GM19099 (cell line): ENCODE data around the gene AIFM1.
A peak's percentile ranks its signal among the peaks of the same experiment; 100 is the strongest.

Experiments used
- POLR2A ChIP-seq: IDR thresholded peaks from 3 replicates; pipeline ENCODE4 v1.6.1; 2011; ENCODE audit warnings: low read depth; ENCODE audit not compliant: insufficient read length; ENCODE audit errors: extremely low read depth

Gene AIFM1

DNA sequence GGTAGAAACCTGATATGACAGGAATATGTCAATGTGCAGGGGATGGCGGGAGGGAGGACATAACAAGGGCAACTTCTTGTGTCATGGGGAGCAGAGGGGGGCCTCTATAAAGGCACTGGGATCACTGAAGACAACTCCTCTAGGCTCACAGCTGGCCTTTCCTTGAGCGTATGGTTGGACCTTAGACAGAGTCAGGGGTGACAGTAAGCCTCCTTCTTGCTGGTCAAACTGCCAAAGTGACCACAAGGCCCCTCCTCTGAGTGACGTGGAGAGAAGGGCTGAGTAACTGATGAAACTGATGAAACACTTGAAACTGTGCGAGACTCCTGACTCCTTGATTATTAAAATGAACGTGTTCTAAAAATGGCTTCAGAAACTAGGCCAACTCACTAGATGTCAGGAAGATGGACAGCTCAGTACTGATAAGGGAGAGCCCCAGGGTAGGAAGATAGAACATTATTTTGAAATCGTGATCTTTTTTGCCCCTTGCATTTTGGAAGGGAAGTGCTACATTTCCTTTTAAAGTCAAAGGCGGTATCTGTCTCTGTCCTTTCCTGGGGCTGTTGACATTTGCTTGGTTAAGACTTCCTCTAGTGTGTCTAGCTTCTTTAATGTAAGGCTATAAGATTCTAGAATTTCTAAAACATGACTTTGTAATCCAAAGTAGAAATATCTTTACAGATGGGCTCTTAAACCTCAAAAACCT, 7.7 kb upstream of the AIFM1 start:
- peak; percentile 38 for TF ChIP-seq POLR2A

DNA sequence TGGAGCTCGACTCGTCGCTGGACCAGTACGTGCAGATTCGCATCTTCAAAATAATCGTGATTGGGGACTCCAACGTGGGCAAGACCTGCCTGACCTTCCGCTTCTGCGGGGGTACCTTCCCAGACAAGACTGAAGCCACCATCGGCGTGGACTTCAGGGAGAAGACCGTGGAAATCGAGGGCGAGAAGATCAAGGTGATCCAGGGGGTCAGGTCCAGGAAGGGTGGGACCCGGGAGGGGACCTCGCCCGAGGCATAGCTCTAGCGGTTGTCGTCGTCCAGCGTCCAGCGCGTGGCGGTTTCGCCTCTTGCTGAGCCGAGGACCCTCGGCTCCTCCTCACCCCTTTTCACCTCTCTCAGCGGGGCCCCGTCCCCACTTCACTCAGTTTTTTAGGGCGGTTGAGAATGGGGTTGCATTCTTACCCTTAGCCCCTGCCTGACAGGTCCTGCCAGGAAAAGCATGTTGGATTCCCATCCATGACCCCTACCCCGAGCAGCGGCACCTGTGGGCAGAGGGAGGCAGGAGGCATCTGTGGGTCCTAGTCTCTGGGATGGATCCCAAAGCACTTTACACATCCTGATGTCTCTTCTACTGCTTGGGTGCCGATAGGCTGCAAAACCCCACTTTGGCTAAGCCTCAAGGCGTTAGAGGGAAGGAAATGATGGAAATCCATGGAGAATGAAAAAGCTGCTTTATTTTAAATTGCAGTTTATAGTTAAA, 6.6 kb upstream of the AIFM1 start:
- no peak for TF ChIP-seq POLR2A

DNA sequence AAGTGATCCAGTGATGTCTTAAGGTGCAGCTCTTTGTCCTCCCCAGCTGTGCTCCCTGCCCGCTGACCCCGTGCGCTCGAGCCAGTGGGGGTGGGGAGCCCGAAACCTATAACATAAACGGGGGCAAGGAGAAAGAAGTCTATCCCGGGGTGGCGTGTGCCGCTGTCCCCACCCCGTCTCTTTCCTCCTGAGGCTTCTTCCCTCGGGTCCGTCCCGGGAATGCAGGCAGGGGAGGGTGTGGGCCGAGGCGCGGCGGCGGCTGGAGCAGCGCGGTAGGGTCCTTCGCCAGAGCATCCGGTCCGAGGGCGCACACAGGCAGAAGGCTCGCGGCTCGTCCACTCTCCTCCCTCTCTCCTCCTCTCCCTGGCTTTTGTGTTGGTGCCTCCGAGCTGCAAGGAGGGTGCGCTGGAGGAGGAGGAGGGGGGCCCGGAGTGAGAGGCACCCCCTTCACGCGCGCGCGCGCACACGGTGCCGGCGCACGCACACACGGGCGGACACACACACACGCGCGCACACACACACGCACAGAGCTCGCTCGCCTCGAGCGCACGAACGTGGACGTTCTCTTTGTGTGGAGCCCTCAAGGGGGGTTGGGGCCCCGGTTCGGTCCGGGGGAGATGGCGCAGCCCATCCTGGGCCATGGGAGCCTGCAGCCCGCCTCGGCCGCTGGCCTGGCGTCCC, 5.9 kb upstream of the AIFM1 start, which contains the start of gene RAB33A:
TSS of gene RAB33A (plus strand) at position 517 of the 681 bp plus-strand sequence. CDS start at position 618, 101 bp downstream.
- peak; percentile 19 for TF ChIP-seq POLR2A

DNA sequence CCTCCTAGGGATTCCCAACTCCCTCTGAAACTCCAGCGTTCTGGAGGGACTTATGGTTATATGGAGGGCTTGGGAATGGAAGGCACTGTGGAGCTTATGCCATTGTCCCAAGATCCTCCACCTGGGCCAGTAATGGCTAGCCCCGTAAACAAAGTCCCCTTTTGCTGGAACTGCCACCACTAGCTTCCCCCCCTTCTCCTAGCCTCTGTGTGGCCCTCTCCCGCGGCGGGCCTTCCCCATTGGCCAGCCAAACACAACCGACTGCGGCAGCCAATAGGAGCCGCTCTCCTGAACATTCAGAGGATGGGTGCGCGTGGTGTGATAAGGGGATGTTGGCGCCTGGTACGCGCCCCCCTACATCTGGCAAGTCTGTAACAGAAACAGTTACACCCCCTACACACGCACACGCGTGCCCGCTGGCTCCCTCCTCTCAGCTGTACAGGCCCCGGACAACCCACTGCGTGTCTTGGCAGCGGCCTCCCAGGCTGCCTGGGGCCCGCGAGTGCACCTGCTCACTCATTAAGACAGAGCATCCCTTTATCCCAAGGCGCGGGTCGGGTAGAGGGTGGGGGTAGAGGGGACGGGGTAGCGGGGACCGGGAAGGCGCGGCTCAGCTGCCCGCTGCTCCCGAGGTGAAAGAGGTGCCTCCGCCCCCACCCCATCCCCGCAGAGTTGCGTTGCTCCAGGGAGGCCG, 5.3 kb upstream of the AIFM1 start:
- TF ChIP-seq POLR2A: peak; percentile 35

DNA sequence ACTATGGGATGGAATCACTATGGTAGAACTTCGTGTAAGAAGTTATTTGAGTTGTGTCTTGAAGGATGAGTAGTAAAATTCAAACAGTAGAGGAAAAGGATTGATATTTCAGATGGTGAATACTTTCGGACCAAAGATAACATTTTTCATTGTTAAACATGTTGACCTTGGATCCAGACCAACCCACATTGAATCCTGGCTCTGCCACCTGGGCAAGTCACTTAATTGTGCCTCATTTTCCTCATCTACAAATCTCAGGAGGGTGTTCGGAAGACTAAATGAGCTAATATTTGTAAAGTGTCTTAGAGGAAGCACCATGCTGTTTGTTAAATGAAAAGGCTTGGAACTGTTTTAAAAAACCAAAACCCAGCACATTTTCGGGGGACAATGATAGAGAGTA, 1.4 kb upstream of the AIFM1 start:
- TF ChIP-seq POLR2A: no peak

DNA sequence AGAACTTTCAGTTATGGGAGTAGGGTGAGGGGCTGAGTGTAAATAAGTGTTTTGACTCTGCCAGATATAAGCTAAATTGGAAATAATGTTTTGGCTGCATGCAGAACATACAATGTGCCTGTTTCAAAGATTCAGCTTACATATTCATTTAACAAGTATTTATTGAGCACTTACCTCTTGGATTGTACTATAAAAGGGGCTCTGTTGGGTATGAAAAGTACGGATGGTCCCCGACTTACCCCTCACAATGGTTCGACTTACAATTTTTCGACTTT, 799 bp upstream of the AIFM1 start:
- TF ChIP-seq POLR2A: no peak

DNA sequence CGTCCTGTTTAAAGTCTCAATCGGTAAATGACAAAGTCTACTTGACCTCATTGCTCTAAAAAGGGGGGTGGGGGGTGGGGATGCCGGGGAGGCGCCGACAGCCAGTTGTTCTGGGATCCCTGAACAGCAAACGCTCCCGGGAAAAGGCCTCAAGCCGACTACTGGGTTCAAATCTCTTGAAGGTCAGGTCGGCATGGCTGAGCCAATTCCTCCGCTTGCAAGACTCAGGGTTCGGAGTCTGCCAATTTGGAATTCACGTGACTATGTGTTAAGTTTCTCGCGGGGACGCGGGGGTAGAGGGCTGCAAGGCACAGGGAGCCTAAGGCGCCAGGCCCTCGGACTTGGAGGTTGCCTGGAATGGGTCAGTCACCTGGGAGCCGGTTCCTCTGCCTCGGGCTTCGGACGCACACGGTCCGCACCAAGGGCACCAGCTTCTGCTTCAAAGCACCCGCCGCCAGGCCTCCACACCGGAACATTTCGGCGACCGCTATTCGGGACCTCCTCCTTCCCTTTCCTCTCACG, 399 bp downstream of the AIFM1 start:
- TF ChIP-seq POLR2A: no peak

DNA sequence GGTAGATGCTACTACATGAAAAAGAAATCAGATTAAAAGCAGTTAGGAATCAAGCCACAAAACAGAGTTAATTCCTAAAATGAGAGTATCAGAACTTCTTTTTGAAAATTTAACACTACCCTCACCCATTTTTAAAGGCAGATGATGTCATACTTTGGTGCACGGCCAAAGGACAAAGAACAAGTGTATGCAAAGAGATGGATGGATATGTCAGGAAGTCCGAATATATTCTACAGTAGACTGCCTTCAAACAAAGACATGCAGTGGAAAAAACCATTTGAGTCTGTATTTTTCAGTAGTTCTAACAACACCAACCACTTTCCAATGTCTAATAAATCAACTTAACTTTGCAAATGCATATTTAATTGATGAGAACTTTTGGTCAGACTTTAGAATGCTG, 2.2 kb downstream of the AIFM1 start:
- TF ChIP-seq POLR2A: no peak

DNA sequence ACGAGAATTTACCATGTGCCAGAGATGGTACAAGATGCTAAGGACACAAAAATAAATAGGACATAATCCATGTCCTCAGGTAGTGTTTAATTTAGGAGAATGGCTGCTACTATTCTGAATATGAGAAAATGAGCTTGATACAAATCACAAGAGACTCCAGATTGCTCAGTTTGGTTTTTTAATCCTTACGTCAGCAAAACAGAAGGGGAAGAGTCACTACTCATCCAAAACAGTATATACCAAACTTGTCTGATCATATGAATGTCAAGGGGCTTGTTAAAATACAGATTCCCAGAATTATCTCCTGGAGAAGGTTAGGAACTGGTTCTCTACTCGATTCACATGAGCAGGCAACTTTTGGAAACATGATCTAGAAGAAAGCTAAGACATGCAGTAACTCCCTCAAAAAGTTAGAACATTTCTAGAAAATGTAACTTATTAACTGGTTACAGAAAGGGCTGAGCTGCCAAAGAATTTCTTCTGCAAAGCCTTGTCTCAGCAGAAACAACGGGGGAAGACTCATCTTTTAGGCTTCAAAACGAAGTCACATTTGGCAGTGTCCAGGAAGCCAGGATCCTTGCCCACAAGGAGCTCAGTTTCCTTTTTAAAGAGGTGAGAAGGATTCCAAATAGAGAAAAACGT, 3.4 kb downstream of the AIFM1 start:
- no peak for TF ChIP-seq POLR2A

DNA sequence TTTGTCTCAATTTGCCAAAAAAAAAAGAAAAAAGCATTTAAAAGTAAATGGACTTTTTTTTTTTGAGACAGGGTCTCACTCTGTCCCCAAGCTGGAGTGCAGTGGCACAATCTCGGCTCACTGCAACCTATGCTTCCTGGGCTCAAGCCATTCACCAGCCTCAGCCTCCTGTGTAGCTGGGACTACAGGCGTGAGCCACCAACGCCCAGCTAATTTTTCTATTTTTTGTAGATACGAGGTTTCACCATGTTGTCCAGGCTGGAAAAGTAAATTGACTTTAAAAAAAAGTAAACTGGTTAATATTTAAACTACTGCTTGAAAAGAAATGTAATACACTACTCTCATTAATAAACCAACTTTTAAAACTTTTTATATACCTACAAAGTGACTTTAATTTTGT, 5.9 kb downstream of the AIFM1 start:
- no peak for TF ChIP-seq POLR2A

DNA sequence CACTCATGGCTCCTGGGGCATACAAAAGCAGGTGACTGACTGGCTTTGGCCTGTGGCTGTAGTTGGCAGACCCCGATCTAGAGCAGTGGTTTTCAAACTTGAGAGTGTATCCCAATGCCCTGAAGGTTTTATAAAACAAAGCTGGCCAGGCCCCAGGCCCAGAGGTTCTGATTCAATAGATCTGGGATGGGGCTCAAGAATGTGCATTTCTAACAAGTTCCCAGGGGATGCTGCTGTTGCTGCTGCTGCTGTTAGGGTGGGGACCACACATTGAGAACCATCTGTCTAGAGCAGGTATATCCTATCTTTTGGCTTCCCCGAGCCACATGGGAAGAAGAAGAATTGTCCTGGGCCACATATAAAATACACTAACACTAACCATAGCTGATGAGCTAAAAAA, 7.3 kb downstream of the AIFM1 start:
- no peak for TF ChIP-seq POLR2A

DNA sequence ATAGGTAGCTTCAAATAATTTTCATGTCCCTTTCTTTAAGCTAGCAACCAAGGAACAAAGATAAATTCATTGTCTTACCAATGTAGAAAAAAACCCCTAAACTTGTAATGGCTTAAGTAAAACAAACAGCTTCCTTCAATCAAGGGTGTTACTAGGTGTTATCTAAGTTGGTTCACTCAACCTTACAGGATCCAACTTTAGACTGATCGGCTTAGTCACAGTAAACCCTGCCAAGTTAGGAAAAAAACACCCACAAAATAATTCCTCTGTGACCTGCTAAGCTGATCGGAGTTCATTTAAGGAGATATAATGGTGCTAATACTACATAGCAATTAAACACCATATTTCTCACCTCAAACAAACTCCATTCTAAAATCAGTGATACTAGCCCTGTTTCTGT, 10.1 kb downstream of the AIFM1 start:
- no peak for TF ChIP-seq POLR2A

DNA sequence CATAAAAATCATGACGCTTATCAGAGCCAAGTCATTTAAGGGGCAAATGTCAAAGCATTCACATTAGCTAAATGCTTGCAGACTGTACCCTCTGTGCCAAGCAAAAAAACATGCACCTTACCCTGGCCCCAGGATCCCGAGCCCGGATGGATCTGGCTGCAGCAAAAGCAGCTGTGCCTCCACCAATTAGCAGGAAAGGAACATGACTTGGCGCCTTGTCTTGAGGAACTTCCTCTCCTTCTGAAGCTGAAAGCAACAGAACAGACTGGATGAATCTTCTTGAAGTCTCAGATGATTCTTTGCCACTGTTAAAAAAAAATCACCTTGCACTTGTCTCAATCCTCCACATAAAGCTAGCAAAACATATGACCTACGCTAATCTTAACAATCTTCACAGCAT, 18.0 kb downstream of the AIFM1 start:
- no peak for TF ChIP-seq POLR2A

DNA sequence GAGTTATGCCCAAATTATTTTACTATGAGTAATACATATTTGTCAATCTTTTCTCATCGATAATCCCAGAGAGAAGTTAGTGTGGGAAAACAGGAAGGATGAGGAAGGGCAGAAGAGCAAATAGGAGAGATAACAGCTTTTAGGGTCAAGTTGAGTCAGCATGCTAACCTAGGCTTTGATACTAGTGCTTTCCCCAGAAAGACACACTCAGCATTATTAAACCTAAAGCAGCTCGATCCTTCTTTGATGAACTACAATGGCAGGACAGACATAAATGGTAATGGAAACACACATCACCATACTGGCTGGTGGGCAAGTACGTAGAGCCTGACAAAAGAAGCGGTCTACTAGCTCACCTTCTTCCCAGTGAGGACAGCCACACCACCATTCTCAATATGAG, 20.5 kb downstream of the AIFM1 start:
- no peak for TF ChIP-seq POLR2A

DNA sequence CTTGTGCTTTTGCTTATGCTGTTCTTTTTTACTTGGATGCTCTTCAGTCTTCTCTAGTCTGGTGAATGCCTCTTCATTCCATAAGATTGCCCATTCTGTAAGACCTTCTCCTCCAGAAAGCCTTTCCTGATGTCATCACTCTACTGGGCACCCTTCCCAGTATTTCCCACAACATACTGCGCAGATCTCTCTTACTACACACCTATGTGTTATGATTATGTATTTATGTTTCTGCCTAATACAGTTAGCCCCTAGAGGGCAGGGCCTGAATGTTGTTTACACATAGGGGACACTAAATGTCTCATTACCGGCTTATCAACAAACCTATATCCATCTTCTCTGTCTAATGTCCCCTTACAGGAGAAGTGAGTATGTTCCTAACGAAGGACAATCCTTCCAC, 21.1 kb downstream of the AIFM1 start:
- TF ChIP-seq POLR2A: no peak
